Suprapubic skin (tissue), 4 donors: ENCODE data around the gene REG3A. TPM values are rescaled to one million over a fixed set of nuclear protein-coding genes. Genes with fewer than 3 reads are reported as not detected.

Source experiments
- total RNA-seq, 4 donors: library from RNA; depleted of rRNA; stranded (reverse); fragments of >200 nt; gene quantifications; one replicate each; pipeline ENCODE4 v1.1.0, GENCODE V29; 2016

Gene REG3A
- total RNA-seq, 4 donors from 2014 or later, result 1.8 to 2.8 TPM; not detected in 2

Other genes with a start within 250 kb of the REG3A start
- gene REG3G, start 134.1 kb downstream of the REG3A start, total RNA-seq, result not detected
- not detected for gene REG1B, start 71.8 kb downstream of the REG3A start, total RNA-seq
- gene REG1A, start 39.3 kb downstream of the REG3A start, total RNA-seq, result 1 to 10 TPM in 1 of 4 donors, not detected in 3; 1.5 TPM